Activated CD8-positive, alpha-beta memory T cell treated with anti-CD3 and anti-CD28 coated beads for 36 hours (primary cell): ENCODE data around the gene RERE. TPM values are rescaled to one million over a fixed set of nuclear protein-coding genes. Genes with fewer than 3 reads are reported as not detected.

Source experiments
- CTCF ChIA-PET: fragments of 350-600 bp; sonication (Branson Sonifier 250); formaldehyde crosslinking; loops from one replicate; lab custom pipeline; 2021; ENCODE audit warnings: antibody characterized with exemption; lab: Charles Lee
- POLR2A ChIA-PET: fragments of 350-600 bp; sonication (Branson Sonifier 250); formaldehyde crosslinking; loops from one replicate; lab custom pipeline; 2021; ENCODE audit warnings: antibody characterized with exemption; lab: Charles Lee
- total RNA-seq, 2 experiments: library from RNA; stranded (reverse); gene quantifications; one replicate each; pipeline ENCODE4 v1.2.3, GENCODE V29; 2021

RERE gene
- total RNA-seq, 2 experiments from 2014 or later = 32.9 to 33.6 TPM

DNA sequence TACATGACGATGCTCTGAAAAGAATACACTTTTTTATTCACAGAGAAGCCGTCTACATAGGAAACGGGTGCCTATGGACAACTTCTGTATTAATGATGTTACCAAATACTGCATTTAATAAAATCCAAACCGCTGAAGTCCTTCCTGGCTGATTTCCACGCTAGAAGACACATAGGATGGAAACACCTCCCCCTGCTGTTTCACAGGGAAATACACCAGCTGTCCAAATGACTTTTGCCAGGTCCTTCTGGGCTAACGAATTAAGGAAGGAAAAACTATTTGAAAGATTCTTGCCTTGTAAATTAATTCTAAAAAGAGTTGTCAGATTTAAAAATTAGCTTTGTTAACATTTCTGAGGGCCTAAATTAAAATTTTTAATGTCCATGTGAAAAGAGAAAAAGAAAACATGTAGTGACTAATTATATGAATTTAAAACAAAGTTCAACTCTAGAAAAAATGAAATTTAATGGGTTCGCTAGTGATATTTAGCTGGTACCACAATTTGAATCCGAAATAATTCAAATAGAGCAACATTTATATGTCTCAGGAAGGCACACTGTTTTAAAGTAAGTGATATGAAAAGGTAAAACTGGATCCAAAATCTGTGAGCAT is 146.0 kb downstream of the RERE start:
- ChIA-PET CTCF (interaction anchor here (0.6 to 1.8 kb wide), 5 partner anchors 23 to 597 kb away, joined by 3 to 9 read pairs (median 4); no protein-coding TSS in a partner anchor), POLR2A (no interaction called here)

DNA sequence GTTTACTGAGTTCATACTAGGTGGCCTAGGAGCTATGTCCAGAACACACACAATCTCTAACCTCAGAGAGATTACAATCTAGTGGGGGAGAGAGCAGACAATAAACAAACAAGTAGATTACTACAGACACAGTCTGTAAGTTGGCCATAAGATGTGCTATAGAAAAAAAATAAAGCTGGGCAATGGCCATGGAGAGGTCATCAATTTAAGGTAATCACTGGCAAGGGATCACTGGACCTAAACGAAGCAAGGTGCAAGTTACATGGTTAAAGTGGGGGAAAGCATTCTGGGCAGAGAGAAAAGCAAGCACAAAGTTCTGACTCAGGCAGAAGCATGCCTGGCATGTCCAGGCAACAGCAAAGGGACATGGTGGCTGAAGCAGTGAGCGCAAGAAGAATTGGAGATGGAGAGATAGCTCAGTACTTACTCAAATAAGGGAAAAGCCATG is 147.0 kb downstream of the RERE start:
- ChIA-PET POLR2A (no interaction called here), CTCF (interaction anchor here (1.4 to 1.8 kb wide), 2 partner anchors 22 to 109 kb away, joined by 3 to 11 read pairs; no protein-coding TSS in a partner anchor)

DNA sequence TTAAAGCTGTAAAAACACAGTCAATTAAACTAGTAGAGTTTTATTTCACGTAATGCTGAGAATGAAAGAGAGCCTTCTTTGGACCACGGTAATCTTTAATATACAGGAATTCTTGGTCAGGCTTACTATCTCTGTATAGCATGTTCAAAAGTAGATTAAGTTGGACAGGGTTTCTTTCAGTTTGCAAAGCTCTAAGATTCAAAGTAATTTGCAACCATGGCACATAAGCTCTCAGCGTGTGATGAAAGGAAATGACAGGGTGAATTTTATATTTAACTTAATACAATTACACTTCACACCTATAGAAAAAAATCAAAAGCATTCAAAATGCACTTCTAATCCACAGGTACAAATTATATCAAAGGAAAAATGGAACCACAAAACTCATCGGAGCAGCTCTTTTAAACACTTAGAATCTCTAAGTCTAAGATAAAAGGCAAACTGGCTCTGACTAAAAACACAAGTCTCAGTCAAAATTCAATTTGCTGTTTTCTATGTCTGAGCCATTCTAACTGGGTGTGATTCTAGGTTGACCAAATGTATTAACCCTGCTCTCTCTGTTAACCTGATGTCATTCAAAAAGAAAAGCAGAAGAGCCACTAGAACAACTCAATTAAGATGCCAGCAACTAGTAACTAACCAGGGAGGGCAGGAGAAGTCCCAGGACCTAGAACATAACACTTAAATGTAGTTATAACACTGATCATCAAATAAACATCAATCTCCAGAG is 147.7 kb downstream of the RERE start:
- ChIA-PET CTCF (interaction anchor here (1.1 to 1.8 kb wide), 2 partner anchors 108 to 113 kb away, joined by 3 to 11 read pairs; no protein-coding TSS in a partner anchor), POLR2A (no interaction called here)

DNA sequence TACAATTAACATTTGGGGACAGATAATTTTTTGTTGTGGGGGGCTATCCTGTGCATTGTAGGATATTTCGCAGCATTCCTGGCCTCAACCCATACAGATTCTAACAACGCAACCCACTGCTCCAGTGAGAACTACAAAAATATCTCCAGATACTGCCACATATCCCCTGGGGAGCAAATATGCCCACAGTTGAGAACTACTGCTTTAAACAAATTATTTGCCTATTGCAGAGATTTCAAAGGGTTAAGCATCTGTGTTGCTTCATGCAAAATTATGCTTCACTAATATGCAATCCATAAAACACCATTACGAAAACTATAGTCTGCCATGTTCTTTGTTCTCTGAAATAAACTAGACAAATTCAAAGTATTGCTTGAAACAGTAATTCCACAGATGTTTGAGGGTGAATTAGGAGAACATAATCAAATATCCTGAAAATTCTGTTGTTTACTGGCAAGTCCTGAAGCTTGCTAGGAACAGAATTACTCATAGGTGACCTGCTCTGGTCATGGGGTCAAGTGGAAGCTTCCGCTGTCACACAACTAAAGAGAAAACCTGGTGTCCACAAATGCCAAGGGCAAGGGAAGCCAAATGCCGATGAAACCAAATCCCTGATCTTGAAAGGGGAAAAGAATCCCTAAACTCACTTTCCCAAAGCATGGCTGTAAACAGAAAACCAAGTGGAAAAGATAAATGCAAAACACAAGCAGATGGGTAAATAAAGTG is 149.4 kb downstream of the RERE start:
- CTCF ChIA-PET = no interaction called here

DNA sequence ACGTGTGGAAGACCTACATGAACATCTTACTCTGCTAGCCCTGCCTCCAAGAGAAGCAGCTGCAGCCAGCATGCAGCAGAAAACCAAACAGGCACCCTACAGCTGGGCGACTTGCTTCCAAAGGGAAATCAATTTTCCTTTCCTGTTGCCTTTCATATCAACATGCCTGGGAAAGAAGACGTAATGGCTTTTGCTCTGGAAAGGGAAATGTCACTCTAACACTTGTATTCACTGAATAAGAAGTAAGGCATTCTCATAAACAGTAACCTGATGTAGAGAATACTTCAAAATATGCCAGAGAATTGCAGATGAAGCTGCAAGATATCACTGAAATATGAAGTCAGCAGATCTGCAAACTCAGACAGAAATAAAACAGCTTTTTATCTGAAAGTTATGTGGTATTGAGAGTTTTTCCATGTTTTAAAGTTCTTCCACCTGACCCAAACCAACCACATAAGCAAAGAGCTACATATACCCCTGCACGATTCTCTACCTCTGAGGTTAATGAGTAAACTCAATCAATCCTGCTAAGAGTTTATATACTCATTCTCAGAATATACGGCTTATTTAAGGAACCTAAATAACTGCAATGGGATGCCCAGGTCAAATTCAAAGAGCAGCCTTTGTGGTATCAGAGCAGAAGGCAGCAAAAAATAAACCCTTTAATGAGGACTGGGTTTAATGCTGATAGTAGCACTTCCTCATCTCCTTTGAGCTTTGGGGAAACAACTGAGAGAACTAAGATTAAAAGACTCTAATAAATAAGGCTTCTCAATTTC is 150.9 kb downstream of the RERE start:
- ChIA-PET POLR2A (no interaction called here), CTCF (interaction anchor here (1.1 kb wide), 1 partner anchor 11 kb away, joined by 3 read pairs; no protein-coding TSS in a partner anchor)

More for the DNA sequence above, 149.4 kb downstream of the RERE start:
- POLR2A ChIA-PET = no interaction called here

DNA sequence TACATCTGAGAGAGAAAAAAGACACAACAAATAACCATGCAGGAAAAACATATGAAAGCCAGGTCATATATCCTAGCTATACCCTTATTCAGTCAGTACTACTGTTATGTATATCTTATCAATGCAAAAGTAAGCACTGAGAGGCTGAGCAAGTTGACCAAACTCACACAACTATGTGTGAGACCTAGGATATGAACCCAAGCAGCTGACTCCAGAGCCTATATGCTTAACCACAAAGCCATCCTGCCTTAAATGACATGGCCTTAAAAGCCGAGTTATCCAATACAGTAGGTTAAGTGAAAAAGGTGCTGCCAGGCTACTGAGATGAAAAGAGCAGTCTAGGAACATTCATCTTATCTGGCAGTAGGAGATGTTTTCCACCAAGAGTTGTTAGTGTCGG is 151.6 kb downstream of the RERE start:
- CTCF ChIA-PET = interaction anchor here (1.1 kb wide), 1 partner anchor 12 kb away, joined by 3 read pairs; no protein-coding TSS in a partner anchor
- POLR2A ChIA-PET = no interaction called here

DNA sequence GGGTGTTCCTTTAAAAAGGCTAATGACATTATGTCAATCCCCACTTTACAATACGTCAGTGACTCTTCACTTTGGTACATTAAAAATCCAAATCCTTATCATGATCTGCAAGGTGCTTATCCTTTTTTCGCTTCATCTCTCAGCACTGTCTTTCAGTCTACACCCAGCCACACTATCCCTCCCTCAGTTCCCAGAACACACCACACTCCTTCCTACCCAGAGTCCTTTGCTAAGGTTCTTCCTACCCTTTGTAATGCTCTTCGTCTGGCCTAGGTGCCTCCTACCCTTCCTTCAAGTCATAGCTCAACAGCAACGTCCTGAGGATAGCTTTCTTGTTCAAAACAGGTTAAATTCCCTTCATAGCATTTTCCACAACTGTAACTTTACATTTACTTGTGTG is 152.6 kb downstream of the RERE start:
- POLR2A ChIA-PET = no interaction called here
- CTCF ChIA-PET = no interaction called here

DNA sequence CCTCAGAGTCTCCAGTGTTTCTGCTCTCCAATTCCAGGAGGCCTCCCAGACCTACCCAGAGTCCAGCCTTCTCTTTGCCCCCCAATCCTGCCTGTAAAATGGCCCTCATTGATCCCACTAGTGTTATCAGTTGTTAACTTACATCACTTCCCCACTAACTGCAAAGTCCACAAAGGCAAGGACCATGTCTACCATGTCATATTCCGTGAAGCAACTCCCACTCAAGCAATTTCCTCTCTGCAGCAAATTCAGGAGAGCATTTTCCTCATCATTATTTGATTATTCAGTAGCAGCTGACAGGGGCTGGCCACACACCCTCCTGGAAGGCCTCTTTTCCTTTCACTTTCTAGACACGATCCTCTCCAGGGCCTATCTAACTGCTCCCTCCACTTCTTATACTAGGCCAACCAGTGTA is 153.5 kb downstream of the RERE start:
- ChIA-PET POLR2A (no interaction called here), CTCF (no interaction called here)

DNA sequence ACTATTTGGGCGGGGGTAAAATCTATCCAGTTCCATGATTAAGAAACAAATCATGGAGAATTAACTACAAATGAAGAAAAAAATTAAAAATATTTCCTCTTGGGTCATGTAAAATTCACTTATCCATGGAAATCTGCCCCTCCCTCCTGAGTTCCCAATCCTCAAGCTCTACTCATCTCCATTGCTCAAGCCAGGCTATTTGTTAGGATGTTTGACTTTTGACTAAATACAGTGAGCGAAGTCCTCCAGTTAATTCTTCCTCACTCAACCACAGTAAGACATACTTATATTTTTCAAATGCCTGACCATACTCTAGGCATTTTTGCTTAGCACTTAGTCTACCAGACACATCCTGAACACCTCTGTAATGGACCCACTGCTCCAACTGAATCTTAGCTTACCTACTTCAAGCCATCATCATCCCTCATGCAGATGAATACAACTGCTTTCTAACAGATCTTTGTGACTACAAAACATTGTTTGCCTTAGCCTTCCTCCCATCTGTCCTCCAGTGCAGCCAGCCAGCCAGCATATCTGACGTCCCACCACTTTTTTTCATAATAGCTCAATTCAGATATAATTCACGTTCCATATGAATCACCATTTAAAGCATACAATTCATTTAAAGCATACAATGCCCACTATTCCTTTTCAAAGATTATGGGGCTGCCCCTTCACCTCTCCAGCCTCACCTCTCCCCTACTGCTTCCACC is 154.2 kb downstream of the RERE start:
- CTCF ChIA-PET = no interaction called here
- POLR2A ChIA-PET = no interaction called here

DNA sequence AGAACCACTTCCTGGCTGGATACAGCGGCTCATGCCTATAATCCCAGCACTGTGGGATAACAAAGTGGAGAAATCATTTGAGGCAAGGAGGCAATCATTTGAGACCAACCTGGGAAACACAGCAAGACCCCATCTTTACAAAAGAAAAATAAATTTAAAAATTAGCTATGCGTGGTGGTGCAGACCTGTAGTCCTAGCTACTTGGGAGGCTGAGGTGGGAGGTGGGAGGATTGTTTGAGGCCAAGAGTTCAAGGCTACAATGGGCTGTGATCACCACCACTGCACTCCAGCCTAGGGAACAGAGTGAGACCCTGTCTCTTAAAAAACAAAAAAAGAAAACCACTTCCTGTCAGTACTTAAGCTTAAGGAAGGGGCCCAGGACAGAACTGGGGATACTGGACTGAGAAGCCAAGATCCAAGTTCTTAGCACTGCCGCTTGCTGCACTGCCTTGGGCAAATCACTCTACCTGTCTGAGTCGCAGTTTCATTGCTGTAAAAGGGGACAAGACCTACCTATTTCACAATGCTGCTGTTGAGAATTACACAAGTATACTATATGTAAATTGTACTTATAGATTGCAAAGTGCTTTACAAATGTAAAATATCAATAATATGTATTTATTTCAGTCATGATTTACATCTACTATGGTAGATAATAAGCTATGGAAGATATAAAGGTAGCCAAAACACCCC is 154.9 kb downstream of the RERE start:
- POLR2A ChIA-PET = no interaction called here
- CTCF ChIA-PET = interaction anchor here (1.0 kb wide), 1 partner anchor 186 kb away, joined by 3 read pairs; no protein-coding TSS in a partner anchor

DNA sequence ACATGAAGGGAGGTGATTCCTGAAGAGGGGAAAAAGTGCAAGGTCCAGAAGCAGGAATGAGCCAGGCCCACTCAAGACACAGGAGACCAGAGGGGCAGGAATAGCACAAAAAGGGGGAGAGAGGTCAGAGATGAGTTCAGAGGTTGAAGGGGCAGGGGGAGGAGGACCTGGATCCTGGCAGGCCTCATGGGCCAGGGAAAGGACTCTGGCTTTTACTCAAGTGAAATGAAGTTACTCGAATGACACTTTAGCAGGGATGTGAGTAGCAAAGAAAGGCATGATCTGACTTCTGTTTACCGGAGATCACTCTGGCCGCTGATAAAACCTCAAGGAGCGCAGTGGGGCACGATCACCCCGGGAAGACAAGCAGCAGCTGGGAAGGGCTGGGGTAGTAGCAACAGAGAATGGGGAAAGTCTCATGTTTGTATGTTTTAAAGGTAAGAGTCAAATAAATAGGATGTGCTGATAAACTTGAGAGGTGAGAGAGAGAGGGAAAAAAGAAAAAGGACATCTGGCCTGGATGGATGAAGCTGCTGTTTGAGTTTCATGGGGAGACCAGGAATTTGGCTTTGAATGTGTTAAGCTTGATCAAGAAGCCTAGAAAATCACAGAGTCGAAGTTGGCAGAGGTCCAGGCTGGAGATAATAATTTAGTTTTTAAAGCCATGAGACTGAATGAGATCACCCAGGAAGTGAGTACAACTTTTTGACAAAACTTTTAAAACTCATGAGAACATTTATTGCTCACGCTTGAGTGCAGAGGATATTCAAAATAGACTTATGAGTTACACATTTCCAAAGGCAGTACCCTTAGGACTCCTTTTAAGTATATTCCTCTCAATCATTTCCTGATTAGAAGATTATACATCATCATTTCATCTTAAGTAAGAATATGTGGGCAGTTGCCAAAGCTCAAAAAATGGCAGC is 156.0 kb downstream of the RERE start:
- POLR2A ChIA-PET = no interaction called here
- CTCF ChIA-PET = interaction anchor here (1.0 kb wide), 1 partner anchor 187 kb away, joined by 3 read pairs; no protein-coding TSS in a partner anchor

DNA sequence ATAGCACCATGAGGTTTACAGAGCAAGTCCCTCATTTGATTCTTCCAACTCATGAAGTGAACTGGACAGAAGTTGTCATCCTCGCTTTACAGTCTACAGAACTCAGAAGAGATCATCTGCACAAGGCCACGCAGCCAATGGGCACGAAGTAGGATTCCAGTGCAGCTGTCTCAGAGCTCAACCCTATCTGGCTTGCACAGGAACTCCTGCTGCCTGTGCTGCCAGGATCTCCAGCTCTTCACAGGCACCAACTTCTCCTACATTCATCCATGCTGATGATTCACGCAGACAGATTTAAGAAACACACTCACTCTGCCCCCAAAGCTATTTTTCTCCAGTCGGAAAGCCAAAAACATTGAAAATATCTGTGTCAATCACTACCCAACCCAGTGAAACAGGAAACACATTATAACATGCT is 157.0 kb downstream of the RERE start:
- ChIA-PET CTCF (no interaction called here), POLR2A (no interaction called here)

DNA sequence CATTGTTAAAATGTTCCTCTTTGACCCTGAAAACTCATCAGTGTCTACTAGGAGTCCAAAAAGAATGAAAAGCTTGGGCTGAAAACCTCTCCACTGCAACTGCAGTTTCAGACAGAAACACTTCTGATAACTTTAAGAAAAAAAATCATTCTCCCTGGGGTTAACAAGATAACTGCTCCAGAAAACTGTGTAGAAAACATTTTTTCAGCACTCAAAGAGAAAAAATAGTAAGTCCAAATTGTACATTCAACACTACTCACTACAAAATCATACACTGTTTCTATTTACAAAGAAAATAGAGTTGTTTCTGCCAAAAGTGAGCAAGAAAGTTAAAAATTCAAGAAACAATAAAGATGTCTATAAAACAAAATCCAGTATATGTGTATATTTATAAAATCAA is 157.8 kb downstream of the RERE start:
- POLR2A ChIA-PET = no interaction called here
- CTCF ChIA-PET = no interaction called here

DNA sequence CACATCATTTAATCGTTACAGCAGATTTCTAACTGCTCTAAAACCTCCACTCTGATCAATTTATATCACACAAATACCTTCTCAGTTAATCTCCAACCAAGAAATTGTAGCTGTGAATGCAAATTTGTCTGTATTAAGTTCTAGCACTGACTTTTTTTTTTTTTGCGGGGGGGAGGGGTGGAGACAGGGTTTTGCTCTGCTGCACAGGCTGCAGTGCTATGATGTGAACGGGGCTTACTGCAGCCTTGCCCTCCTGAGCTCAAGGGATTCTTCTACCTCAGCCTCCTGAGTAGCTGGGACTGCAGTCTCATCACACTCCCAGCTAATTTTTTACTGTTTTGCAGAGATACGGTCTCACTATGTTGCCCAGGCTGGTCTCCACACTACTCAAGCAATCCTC is 163.6 kb downstream of the RERE start:
- CTCF ChIA-PET = no interaction called here
- POLR2A ChIA-PET = no interaction called here

DNA sequence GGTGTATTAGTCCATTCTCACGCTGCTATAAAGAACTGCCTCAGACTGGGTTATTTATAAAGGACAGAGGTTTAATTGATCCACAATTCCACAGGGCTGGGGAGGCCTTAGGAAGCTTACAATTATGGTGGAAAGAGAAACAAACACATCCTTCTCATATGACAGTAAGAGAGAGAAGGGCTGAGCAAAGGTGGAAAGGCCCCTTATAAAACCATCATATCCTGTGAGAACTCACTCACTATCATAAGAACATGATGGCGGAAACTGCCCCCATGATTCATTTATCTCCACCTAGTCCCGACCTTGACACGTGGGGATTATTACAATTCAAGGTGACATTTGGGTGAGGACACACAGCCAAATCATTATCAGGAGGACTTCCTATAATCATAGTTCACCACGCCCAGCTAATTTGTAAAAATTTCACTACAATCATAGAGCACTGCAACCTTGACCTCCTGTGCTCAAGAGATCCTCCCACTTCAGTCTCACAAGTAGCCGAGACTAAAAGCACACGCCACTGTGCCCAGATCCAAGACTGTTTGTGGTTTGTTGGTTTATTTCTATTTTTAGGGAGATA is 164.9 kb downstream of the RERE start:
- CTCF ChIA-PET = no interaction called here
- POLR2A ChIA-PET = no interaction called here

DNA sequence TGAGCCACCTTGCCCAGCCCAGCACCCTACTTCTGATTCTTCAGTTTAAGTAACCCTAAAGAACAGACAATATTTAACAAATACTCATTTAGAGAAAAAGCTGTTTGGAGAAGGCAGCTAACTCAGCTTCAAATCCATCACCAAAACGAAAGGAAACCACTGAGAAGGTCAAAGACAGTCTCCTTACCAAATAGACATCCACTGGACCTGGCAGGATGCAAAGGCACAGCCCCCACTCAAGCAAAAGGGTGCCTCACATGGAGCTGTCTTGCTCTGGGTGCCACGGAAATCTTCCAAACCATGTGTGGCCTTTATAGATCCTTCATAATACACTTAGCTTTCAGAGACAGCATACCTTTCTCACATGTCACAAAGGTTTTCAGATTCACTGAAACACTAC is 165.5 kb downstream of the RERE start:
- POLR2A ChIA-PET = no interaction called here

More for the DNA sequence above, 165.5 kb downstream of the RERE start:
- CTCF ChIA-PET = no interaction called here
